ENCODE data around the gene IFT25.
"Not testable (repeated sequence)": the region's sequence is repeated elsewhere in the genome, so short reads cannot be mapped to it uniquely, and the experiment has no call there.

IFT25 gene

GRCh38 chr1:53971718-53972117 is 26.2 kb upstream of the IFT25 start:
- no peaks in the 10 kb centered on the region for H3K27me3 ChIP-seq (ENCODE audit: control insufficient read depth, insufficient read depth, low read length)
- no peaks in the 10 kb centered on the region for H3K9me3 ChIP-seq (ENCODE audit: control insufficient read depth, insufficient read depth, low read length)
- H3K9ac ChIP-seq (ENCODE audit: low read depth, low read length): no peak overlapping the region
- no peak overlapping the region for H3K4me3 ChIP-seq (ENCODE audit: low read depth, low read length)
- H3K36me3 ChIP-seq (ENCODE audit: control insufficient read depth, insufficient read depth, low read length): peaks cover 7% of the 10 kb centered on the region
- H3K4me1 ChIP-seq (ENCODE audit: control insufficient read depth, insufficient read depth, low read length): no peaks in the 10 kb centered on the region

GRCh38 chr1:53969323-53969722 is 23.8 kb upstream of the IFT25 start:
- H3K9ac ChIP-seq (ENCODE audit: low read depth, low read length); H3K9me3 ChIP-seq (ENCODE audit: control insufficient read depth, insufficient read depth, low read length); H3K4me3 ChIP-seq (ENCODE audit: low read depth, low read length); H3K27me3 ChIP-seq (ENCODE audit: control insufficient read depth, insufficient read depth, low read length); H3K4me1 ChIP-seq (ENCODE audit: control insufficient read depth, insufficient read depth, low read length); H3K36me3 ChIP-seq (ENCODE audit: control insufficient read depth, insufficient read depth, low read length): not testable (repeated sequence)

GRCh38 chr1:53968125-53968513 is 22.6 kb upstream of the IFT25 start:
- Histone ChIP-seq H3K36me3 (ENCODE audit: control insufficient read depth, insufficient read depth, low read length) (peaks cover 12% of the 10 kb centered on the region), H3K9me3 (ENCODE audit: control insufficient read depth, insufficient read depth, low read length) (no peaks in the 10 kb centered on the region), H3K4me1 (ENCODE audit: control insufficient read depth, insufficient read depth, low read length) (no peaks in the 10 kb centered on the region), H3K9ac (ENCODE audit: low read depth, low read length) (no peak overlapping the region), H3K27me3 (ENCODE audit: control insufficient read depth, insufficient read depth, low read length) (no peaks in the 10 kb centered on the region), H3K4me3 (ENCODE audit: low read depth, low read length) (no peak overlapping the region)

GRCh38 chr1:53967409-53968124 is 22.1 kb upstream of the IFT25 start:
- H3K4me3 ChIP-seq (ENCODE audit: low read depth, low read length): no peak overlapping the region
- no peak overlapping the region for H3K9ac ChIP-seq (ENCODE audit: low read depth, low read length)
- H3K36me3 ChIP-seq (ENCODE audit: control insufficient read depth, insufficient read depth, low read length): peaks cover 16% of the 10 kb centered on the region
- H3K4me1 ChIP-seq (ENCODE audit: control insufficient read depth, insufficient read depth, low read length): no peaks in the 10 kb centered on the region
- no peaks in the 10 kb centered on the region for H3K9me3 ChIP-seq (ENCODE audit: control insufficient read depth, insufficient read depth, low read length)
- H3K27me3 ChIP-seq (ENCODE audit: control insufficient read depth, insufficient read depth, low read length): no peaks in the 10 kb centered on the region

GRCh38 chr1:53966794-53967193 is 21.3 kb upstream of the IFT25 start:
- peaks cover 16% of the 10 kb centered on the region for H3K36me3 ChIP-seq (ENCODE audit: control insufficient read depth, insufficient read depth, low read length)
- H3K4me3 ChIP-seq (ENCODE audit: low read depth, low read length): no peak overlapping the region
- no peaks in the 10 kb centered on the region for H3K27me3 ChIP-seq (ENCODE audit: control insufficient read depth, insufficient read depth, low read length)
- H3K9ac ChIP-seq (ENCODE audit: low read depth, low read length): no peak overlapping the region
- H3K9me3 ChIP-seq (ENCODE audit: control insufficient read depth, insufficient read depth, low read length): no peaks in the 10 kb centered on the region
- H3K4me1 ChIP-seq (ENCODE audit: control insufficient read depth, insufficient read depth, low read length): no peaks in the 10 kb centered on the region

GRCh38 chr1:53964109-53964508 is 18.6 kb upstream of the IFT25 start:
- no peaks in the 10 kb centered on the region for H3K9me3 ChIP-seq (ENCODE audit: control insufficient read depth, insufficient read depth, low read length)
- no peak overlapping the region for H3K4me3 ChIP-seq (ENCODE audit: low read depth, low read length)
- peaks cover 16% of the 10 kb centered on the region for H3K36me3 ChIP-seq (ENCODE audit: control insufficient read depth, insufficient read depth, low read length)
- no peaks in the 10 kb centered on the region for H3K27me3 ChIP-seq (ENCODE audit: control insufficient read depth, insufficient read depth, low read length)
- no peak overlapping the region for H3K9ac ChIP-seq (ENCODE audit: low read depth, low read length)
- no peaks in the 10 kb centered on the region for H3K4me1 ChIP-seq (ENCODE audit: control insufficient read depth, insufficient read depth, low read length)

- H3K36me3 ChIP-seq (ENCODE audit: control insufficient read depth, insufficient read depth, low read length): peaks cover 16% of the 10 kb centered on the region
- H3K4me1 ChIP-seq (ENCODE audit: control insufficient read depth, insufficient read depth, low read length): no peaks in the 10 kb centered on the region
- no peak overlapping the region for H3K9ac ChIP-seq (ENCODE audit: low read depth, low read length)
- H3K9me3 ChIP-seq (ENCODE audit: control insufficient read depth, insufficient read depth, low read length): no peaks in the 10 kb centered on the region
- H3K4me3 ChIP-seq (ENCODE audit: low read depth, low read length): no peak overlapping the region
- no peaks in the 10 kb centered on the region for H3K27me3 ChIP-seq (ENCODE audit: control insufficient read depth, insufficient read depth, low read length)
Measured at GRCh38 chr1:53963460-53963859, 18.0 kb upstream of the IFT25 start.

- H3K36me3 ChIP-seq (ENCODE audit: control insufficient read depth, insufficient read depth, low read length): peaks cover 16% of the 10 kb centered on the region
- H3K27me3 ChIP-seq (ENCODE audit: control insufficient read depth, insufficient read depth, low read length): no peaks in the 10 kb centered on the region
- no peaks in the 10 kb centered on the region for H3K9me3 ChIP-seq (ENCODE audit: control insufficient read depth, insufficient read depth, low read length)
- H3K9ac ChIP-seq (ENCODE audit: low read depth, low read length): no peak overlapping the region
- peaks cover 2% of the 10 kb centered on the region for H3K4me1 ChIP-seq (ENCODE audit: control insufficient read depth, insufficient read depth, low read length)
- H3K4me3 ChIP-seq (ENCODE audit: low read depth, low read length): no peak overlapping the region
Measured at GRCh38 chr1:53962395-53962794, 16.9 kb upstream of the IFT25 start.

- H3K4me1 ChIP-seq (ENCODE audit: control insufficient read depth, insufficient read depth, low read length): peaks cover 6% of the 10 kb centered on the region
- H3K36me3 ChIP-seq (ENCODE audit: control insufficient read depth, insufficient read depth, low read length): peaks cover 16% of the 10 kb centered on the region
- no peak overlapping the region for H3K4me3 ChIP-seq (ENCODE audit: low read depth, low read length)
- H3K9ac ChIP-seq (ENCODE audit: low read depth, low read length): no peak overlapping the region
- no peaks in the 10 kb centered on the region for H3K9me3 ChIP-seq (ENCODE audit: control insufficient read depth, insufficient read depth, low read length)
- no peaks in the 10 kb centered on the region for H3K27me3 ChIP-seq (ENCODE audit: control insufficient read depth, insufficient read depth, low read length)
Measured at GRCh38 chr1:53959664-53960250, 14.3 kb upstream of the IFT25 start.

- Histone ChIP-seq H3K27me3 (ENCODE audit: control insufficient read depth, insufficient read depth, low read length) (no peaks in the 10 kb centered on the region), H3K4me1 (ENCODE audit: control insufficient read depth, insufficient read depth, low read length) (peaks cover 6% of the 10 kb centered on the region), H3K9me3 (ENCODE audit: control insufficient read depth, insufficient read depth, low read length) (no peaks in the 10 kb centered on the region), H3K9ac (ENCODE audit: low read depth, low read length) (no peak overlapping the region), H3K36me3 (ENCODE audit: control insufficient read depth, insufficient read depth, low read length) (peaks cover 7% of the 10 kb centered on the region), H3K4me3 (ENCODE audit: low read depth, low read length) (no peak overlapping the region)
Measured at GRCh38 chr1:53957194-53957818, 11.8 kb upstream of the IFT25 start.

- Histone ChIP-seq H3K9me3 (ENCODE audit: control insufficient read depth, insufficient read depth, low read length) (no peaks in the 10 kb centered on the region), H3K4me1 (ENCODE audit: control insufficient read depth, insufficient read depth, low read length) (peaks cover 6% of the 10 kb centered on the region), H3K36me3 (ENCODE audit: control insufficient read depth, insufficient read depth, low read length) (peaks cover 7% of the 10 kb centered on the region), H3K4me3 (ENCODE audit: low read depth, low read length) (no peak overlapping the region), H3K27me3 (ENCODE audit: control insufficient read depth, insufficient read depth, low read length) (no peaks in the 10 kb centered on the region), H3K9ac (ENCODE audit: low read depth, low read length) (no peak overlapping the region)
Measured at GRCh38 chr1:53956308-53957168, 11.0 kb upstream of the IFT25 start.

Data from iPS-15b (cell line).